ENCODE results near the gene CCDC60.

The CCDC60 gene

DNA sequence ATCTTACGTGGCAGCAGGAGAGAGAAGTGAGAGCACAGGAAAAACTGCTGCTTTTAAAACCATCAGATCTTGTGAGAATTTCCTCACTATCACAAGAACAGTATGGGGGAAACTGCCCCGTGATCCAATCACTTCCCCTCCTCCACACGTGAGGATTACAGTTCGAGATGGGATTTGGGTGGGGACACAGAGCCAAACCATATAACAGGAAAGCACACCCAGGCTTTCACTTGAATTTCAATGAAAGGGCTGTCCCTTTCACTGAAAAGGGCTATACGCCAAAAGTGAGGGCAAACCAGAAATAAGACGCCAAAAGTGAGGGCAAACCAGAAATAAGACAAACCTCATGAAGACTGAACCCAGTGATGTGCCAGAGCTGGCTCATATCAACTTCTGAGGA is 236.2 kb downstream of the CCDC60 start:
- no peak overlapping the region for H3K27ac ChIP-seq
- no peaks in the 10 kb centered on the region for H3K36me3 ChIP-seq (ENCODE audit: insufficient read depth)
- H3K4me2 ChIP-seq, result no peak overlapping the region
- no peaks in the 10 kb centered on the region for H3K27me3 ChIP-seq (ENCODE audit: insufficient read depth, low read depth)
- no peak overlapping the region for H3K9ac ChIP-seq
- H3K4me1 ChIP-seq (ENCODE audit: low read depth, poor library complexity, severe bottlenecking), result no peaks in the 10 kb centered on the region
- H2AFZ ChIP-seq (ENCODE audit: low read depth), result no peak overlapping the region
- H3K79me2 ChIP-seq (ENCODE audit: insufficient read depth, low read depth), result no peaks in the 10 kb centered on the region
- no peaks in the 10 kb centered on the region for H4K20me1 ChIP-seq (ENCODE audit: insufficient read depth)
- TF ChIP-seq, protein P1, sequence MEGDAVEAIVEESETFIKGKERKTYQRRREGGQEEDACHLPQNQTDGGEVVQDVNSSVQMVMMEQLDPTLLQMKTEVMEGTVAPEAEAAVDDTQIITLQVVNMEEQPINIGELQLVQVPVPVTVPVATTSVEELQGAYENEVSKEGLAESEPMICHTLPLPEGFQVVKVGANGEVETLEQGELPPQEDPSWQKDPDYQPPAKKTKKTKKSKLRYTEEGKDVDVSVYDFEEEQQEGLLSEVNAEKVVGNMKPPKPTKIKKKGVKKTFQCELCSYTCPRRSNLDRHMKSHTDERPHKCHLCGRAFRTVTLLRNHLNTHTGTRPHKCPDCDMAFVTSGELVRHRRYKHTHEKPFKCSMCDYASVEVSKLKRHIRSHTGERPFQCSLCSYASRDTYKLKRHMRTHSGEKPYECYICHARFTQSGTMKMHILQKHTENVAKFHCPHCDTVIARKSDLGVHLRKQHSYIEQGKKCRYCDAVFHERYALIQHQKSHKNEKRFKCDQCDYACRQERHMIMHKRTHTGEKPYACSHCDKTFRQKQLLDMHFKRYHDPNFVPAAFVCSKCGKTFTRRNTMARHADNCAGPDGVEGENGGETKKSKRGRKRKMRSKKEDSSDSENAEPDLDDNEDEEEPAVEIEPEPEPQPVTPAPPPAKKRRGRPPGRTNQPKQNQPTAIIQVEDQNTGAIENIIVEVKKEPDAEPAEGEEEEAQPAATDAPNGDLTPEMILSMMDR (conservative IDR thresholded peaks at IDR 0.05; ENCODE audit: low read depth, low read length), result no peak
- no peak overlapping the region for H3K4me3 ChIP-seq (IDR thresholded peaks at IDR 0.05; ENCODE audit: insufficient read depth, low read depth, low read length)

DNA sequence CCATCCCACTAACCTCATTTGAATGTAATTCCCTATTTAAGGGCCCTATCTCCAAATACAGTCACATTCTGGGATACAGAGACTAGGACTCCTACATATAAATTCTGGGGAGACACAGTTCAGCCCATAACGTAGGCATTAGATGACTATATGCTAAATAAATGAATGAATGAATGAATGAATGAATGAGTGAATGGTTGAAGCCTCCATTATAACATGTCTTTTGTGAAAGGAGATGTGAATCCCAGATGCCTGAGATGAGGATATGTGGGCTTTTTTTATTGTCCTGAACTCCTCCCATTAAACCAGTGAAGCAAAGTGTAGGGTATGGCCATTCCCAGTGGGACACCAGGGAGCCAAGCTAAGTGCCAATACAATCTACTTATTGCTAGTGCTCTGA is 238.6 kb downstream of the CCDC60 start:
- Histone ChIP-seq H3K79me2 (ENCODE audit: insufficient read depth, low read depth) (no peaks in the 10 kb centered on the region), H3K9ac (no peak overlapping the region), H3K4me2 (no peak overlapping the region), H3K36me3 (ENCODE audit: insufficient read depth) (no peaks in the 10 kb centered on the region), H3K27me3 (ENCODE audit: insufficient read depth, low read depth) (no peaks in the 10 kb centered on the region), H4K20me1 (ENCODE audit: insufficient read depth) (no peaks in the 10 kb centered on the region), H3K4me3 (IDR thresholded peaks at IDR 0.05; ENCODE audit: insufficient read depth, low read depth, low read length) (no peak overlapping the region), H3K4me1 (ENCODE audit: low read depth, poor library complexity, severe bottlenecking) (no peaks in the 10 kb centered on the region), H2AFZ (ENCODE audit: low read depth) (no peak overlapping the region), H3K27ac (no peak overlapping the region)
- TF ChIP-seq, protein P1 (conservative IDR thresholded peaks at IDR 0.05; ENCODE audit: low read depth, low read length), result no peak

DNA sequence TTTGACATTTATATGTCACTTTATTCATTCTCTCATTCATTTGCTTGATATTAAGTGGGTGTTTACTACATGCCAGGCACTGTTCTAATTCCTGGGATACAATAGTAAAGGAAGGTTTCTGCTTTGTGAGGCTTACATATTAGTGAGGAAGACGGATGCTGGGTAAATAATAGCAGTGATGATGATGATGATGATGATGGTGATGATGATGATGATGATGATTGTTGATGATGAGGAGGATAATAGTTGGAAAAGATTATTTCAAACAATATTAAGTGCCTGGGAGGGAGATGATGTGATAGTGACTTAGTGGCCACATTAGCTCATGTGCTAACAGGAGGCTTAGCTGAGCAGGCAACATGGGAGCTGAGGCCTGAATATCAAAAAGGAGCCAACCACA is 239.7 kb downstream of the CCDC60 start:
- Histone ChIP-seq H3K4me1 (ENCODE audit: low read depth, poor library complexity, severe bottlenecking) (no peaks in the 10 kb centered on the region), H3K36me3 (ENCODE audit: insufficient read depth) (no peaks in the 10 kb centered on the region), H3K4me2 (no peak overlapping the region), H3K27ac (no peak overlapping the region), H3K4me3 (IDR thresholded peaks at IDR 0.05; ENCODE audit: insufficient read depth, low read depth, low read length) (no peak overlapping the region), H2AFZ (ENCODE audit: low read depth) (no peak overlapping the region), H3K9ac (no peak overlapping the region), H3K27me3 (ENCODE audit: insufficient read depth, low read depth) (no peaks in the 10 kb centered on the region), H4K20me1 (ENCODE audit: insufficient read depth) (no peaks in the 10 kb centered on the region), H3K79me2 (ENCODE audit: insufficient read depth, low read depth) (no peaks in the 10 kb centered on the region)
- TF ChIP-seq, protein P1 (conservative IDR thresholded peaks at IDR 0.05; ENCODE audit: low read depth, low read length), result no peak

DNA sequence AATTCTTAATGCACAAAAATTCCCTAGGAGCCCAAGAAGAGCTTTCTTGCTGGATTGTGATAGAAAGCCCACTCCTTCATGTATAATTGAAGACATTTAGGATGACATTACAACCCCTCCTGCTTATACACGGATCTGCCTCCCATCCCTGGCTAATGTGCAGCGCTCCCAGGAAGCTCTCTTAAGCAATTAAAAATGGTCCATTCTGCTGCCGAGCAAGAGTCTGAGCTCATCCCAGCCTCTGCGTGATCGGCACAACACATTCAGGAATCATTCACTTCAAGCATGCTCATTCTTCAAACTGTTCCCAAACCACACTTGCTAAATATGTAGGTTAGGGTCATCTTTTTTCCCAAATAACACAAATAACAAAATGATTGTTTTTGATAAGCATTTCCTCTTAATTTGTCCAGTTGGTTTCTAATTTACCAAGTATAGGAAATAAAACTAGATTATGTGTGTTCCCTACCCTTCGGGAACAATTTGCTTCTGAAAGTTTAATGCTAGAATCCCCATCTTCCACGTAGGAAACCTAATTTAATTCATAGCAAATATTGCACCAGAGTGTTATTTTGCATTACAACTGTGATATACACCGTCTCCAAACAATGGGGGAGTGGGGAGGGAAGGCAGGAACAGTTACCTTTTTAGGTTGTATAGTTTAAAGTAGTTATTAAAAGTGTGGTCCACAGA is 241.7 kb downstream of the CCDC60 start:
- no peak overlapping the region for H3K4me2 ChIP-seq
- no peaks in the 10 kb centered on the region for H3K4me1 ChIP-seq (ENCODE audit: low read depth, poor library complexity, severe bottlenecking)
- H3K27ac ChIP-seq, result no peak overlapping the region
- no peak overlapping the region for H3K4me3 ChIP-seq (IDR thresholded peaks at IDR 0.05; ENCODE audit: insufficient read depth, low read depth, low read length)
- H3K79me2 ChIP-seq (ENCODE audit: insufficient read depth, low read depth), result no peaks in the 10 kb centered on the region
- no peaks in the 10 kb centered on the region for H4K20me1 ChIP-seq (ENCODE audit: insufficient read depth)
- TF ChIP-seq, protein P1 (conservative IDR thresholded peaks at IDR 0.05; ENCODE audit: low read depth, low read length), result no peak
- no peak overlapping the region for H2AFZ ChIP-seq (ENCODE audit: low read depth)
- no peaks in the 10 kb centered on the region for H3K27me3 ChIP-seq (ENCODE audit: insufficient read depth, low read depth)
- no peak overlapping the region for H3K9ac ChIP-seq
- H3K36me3 ChIP-seq (ENCODE audit: insufficient read depth), result no peaks in the 10 kb centered on the region
